Esophagus (tissue), 2 donors: ENCODE measurements around the gene PMAIP1. TPM values are rescaled to one million over a fixed set of nuclear protein-coding genes. Genes with fewer than 3 reads are reported as not detected.
A peak's percentile ranks its signal among the peaks of the same experiment; 100 is the strongest.

Experiments
- H3K27ac ChIP-seq, 2 donors: one replicate each; pipeline ENCODE4 v1.5.1; 2013; ENCODE audit warnings: low read depth in 2 of 2, mild to moderate bottlenecking in 2 of 2, inconsistent platforms in 1 of 2, low read length in 1 of 2, moderate library complexity in 1 of 2
- H3K27me3 ChIP-seq, 2 donors: one replicate each; pipeline ENCODE4 v1.6.1; 2013; ENCODE audit warnings: low read length in 2 of 2, control low read depth in 1 of 2, mild to moderate bottlenecking in 1 of 2; ENCODE audit not compliant: insufficient read depth in 2 of 2, control insufficient read depth in 1 of 2
- H3K36me3 ChIP-seq, 2 donors: one replicate each; pipeline ENCODE4 v1.6.1; 2013; ENCODE audit warnings: low read length in 1 of 2; ENCODE audit not compliant: control insufficient read depth in 2 of 2, insufficient read depth in 2 of 2
- H3K4me1 ChIP-seq, 2 donors: one replicate each; pipeline ENCODE4 v1.6.1; 2013; ENCODE audit warnings: low read length in 1 of 2; ENCODE audit not compliant: control insufficient read depth in 2 of 2, insufficient read depth in 2 of 2
- H3K4me3 ChIP-seq, 2 donors: one replicate each; pipeline ENCODE4 v1.5.1; 2013; ENCODE audit warnings: low read length in 2 of 2, mild to moderate bottlenecking in 2 of 2, low read depth in 1 of 2, moderate library complexity in 1 of 2
- H3K9me3 ChIP-seq, 2 donors: one replicate each; pipeline ENCODE4 v1.6.1; 2013; ENCODE audit warnings: mild to moderate bottlenecking in 2 of 2, low read depth in 1 of 2, low read length in 1 of 2, moderate library complexity in 1 of 2; ENCODE audit not compliant: control insufficient read depth in 2 of 2, insufficient read depth in 1 of 2
- WGBS, 2 donors: extraction: QIAGEN DNeasy Blood & Tissue Kit; methylation state at CpG; one replicate each; pipeline ENCODE4 v1.1.7; 2013; 5-methylcytosine and 5-hydroxymethylcytosine counted together
- polyA plus RNA-seq, 2 donors: library from polyadenylated mRNA; stranded (reverse); fragments of 200-250 nt; gene quantifications; one replicate each; pipeline ENCODE4 v1.2.3, GENCODE V29; 2013
- donor health status: healthy with polysubstance abuse.
- donor health status: Bipolar disorder and iron deficiency.

The PMAIP1 gene
- polyA plus RNA-seq, 2 donors: 7.4 to 14.4 TPM

GRCh38 chr18:59900222-59901128, 679 bp downstream of the PMAIP1 start:
- Histone ChIP-seq H3K36me3 (no peaks in the 10 kb centered on the region), H3K9me3 (peaks cover 0 to 4% of the 10 kb centered on the region in 2 donors), H3K27ac (peak overlapping the region; percentile 92 to 95), H3K27me3 (no peaks in the 10 kb centered on the region), H3K4me1 (peaks cover 0 to 5% of the 10 kb centered on the region in 2 donors), H3K4me3 (peak overlapping the region; percentile 80)
- WGBS, 2 donors: 1 to 2% methylated on average over 51 of the region's 51 CpGs

DNA sequence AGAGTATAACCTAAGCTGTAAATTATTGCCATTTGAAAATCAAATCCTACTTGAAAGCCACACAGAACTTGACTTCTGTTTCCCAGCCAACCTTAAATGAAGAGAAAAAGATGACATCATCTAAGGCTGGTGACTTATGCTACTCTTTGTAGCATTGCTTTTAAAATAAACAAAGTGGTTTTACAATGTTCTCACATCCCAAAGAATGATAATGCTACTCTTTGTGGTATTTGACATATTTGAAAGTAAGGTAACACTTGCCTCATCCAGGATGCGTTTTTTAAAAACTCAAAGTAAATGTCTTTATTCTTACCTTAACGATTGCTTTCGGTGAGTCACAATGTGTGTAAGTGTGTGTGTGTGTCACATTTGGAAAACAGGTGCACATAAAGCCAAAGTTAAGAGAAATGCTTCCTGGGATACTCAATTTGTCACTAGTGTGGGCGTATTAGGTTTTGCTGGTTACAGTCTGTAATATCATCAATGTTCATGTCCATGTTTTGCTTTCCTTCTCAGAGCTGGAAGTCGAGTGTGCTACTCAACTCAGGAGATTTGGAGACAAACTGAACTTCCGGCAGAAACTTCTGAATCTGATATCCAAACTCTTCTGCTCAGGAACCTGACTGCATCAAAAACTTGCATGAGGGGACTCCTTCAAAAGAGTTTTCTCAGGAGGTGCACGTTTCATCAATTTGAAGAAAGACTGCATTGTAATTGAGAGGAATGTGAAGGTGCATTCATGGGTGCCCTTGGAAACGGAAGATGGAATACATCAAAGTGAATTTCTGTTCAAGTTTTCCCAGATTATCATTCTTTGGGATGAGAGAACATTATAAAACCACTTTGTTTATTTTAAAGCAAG, 2.6 kb downstream of the PMAIP1 start:
- 63 to 64% methylated on average over 8 of the region's 8 CpGs for WGBS, 2 donors
- Histone ChIP-seq H3K27me3 (no peaks in the 10 kb centered on the region), H3K4me3 (peak overlapping the region in 1 of 2 donors; percentile 37), H3K4me1 (peaks cover 0 to 5% of the 10 kb centered on the region in 2 donors), H3K9me3 (peaks cover 0 to 4% of the 10 kb centered on the region in 2 donors), H3K36me3 (no peaks in the 10 kb centered on the region), H3K27ac (peak overlapping the region; percentile 38 to 55)

DNA sequence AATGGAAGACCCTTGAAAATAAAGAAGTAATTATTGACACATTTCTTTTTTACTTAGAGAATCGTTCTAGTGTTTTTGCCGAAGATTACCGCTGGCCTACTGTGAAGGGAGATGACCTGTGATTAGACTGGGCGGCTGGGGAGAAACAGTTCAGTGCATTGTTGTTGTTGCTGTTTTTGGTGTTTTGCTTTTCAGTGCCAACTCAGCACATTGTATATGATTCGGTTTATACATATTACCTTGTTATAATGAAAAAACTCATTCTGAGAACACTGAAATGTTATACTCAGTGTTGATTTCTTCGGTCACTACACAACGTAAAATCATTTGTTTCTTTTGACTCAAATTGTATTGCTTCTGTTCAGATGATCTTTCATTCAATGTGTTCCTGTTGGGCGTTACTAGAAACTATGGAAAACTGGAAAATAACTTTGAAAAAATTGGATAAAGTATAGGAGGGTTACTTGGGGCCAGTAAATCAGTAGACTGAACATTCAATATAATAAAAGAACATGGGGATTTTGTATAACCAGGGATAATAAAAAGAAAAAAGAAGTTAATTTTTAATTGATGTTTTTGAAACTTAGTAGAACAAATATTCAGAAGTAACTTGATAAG, 3.3 kb downstream of the PMAIP1 start:
- no peaks in the 10 kb centered on the region for H3K36me3 ChIP-seq
- H3K27me3 ChIP-seq: no peaks in the 10 kb centered on the region
- WGBS, 2 donors: 91 to 93% methylated on average over 8 of the region's 8 CpGs
- peak overlapping the region in 1 of 2 donors; percentile 37 for H3K4me3 ChIP-seq
- H3K9me3 ChIP-seq: peaks cover 0 to 4% of the 10 kb centered on the region in 2 donors
- peaks cover 0 to 5% of the 10 kb centered on the region in 2 donors for H3K4me1 ChIP-seq
- H3K27ac ChIP-seq: no peak overlapping the region

DNA sequence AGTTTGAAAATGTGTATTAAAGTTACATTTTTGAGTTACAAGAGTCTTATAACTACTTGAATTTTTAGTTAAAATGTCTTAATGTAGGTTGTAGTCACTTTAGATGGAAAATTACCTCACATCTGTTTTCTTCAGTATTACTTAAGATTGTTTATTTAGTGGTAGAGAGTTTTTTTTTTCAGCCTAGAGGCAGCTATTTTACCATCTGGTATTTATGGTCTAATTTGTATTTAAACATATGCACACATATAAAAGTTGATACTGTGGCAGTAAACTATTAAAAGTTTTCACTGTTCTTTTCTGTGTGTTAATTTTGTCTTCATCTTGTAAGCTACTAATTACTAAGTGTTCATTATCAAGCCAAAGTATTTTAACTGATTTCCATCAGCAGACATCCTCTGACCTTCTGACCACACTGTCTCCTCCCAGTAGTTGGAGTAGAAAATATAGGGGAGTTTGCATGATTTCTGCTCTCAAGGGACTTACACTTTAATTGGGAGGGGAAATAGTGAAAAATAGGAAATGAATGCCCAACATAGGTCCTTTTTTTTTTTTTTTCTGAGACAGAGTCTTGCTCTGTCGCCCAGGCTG, 4.3 kb downstream of the PMAIP1 start:
- WGBS, 2 donors: 63 to 83% methylated on average over 1 of the region's 1 CpG
- Histone ChIP-seq H3K4me3 (no peak overlapping the region), H3K36me3 (no peaks in the 10 kb centered on the region), H3K4me1 (no peaks in the 10 kb centered on the region), H3K27ac (peak overlapping the region; percentile 24 to 53), H3K27me3 (no peaks in the 10 kb centered on the region), H3K9me3 (no peaks in the 10 kb centered on the region)

DNA sequence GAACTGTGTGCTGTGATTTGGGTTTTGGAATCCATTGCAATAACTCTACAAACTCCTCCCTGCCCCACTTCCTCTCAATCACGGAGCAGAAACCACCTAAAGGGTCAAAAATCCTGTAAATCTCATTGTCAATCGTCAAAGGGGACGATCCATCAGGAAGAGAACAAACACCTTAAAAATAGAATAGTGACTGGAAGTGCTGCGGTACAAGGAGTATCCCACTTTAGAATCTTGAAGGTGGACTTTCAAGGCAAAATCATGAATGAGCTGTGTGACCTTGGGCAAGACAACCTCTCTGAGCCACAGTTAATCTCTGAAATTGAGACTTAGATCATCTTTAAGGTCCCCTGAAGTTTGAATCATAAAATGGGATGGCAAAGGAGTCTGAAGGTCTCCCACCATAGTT, 5.9 kb downstream of the PMAIP1 start:
- WGBS, 2 donors: 76 to 78% methylated on average over 4 of the region's 4 CpGs
- no peaks in the 10 kb centered on the region for H3K4me1 ChIP-seq
- H3K27me3 ChIP-seq: no peaks in the 10 kb centered on the region
- no peaks in the 10 kb centered on the region for H3K9me3 ChIP-seq
- no peak overlapping the region for H3K27ac ChIP-seq
- no peak overlapping the region for H3K4me3 ChIP-seq
- no peaks in the 10 kb centered on the region for H3K36me3 ChIP-seq

DNA sequence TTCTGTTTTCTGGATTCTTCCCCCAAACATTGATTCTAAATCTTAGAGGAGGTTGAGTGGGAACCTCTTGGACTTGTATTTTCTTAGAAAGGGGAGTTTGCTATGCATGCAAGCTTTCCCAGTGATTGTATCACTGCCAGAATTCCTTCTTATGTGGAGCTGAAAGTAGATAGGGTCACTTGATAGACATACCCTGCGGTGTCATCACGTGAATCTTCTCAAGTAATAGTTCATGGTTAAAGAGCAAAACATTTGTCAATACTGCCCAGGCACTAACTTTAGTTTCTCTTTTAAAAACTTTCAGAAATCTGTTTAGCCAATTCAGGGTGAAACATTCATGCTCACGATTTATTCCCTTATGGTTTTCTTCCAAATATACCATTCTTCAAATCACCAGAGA, 6.4 kb downstream of the PMAIP1 start:
- Histone ChIP-seq H3K36me3 (no peaks in the 10 kb centered on the region), H3K27me3 (no peaks in the 10 kb centered on the region), H3K9me3 (no peaks in the 10 kb centered on the region), H3K27ac (no peak overlapping the region), H3K4me1 (no peaks in the 10 kb centered on the region), H3K4me3 (no peak overlapping the region)
- WGBS, 2 donors: 83 to 88% methylated on average over 3 of the region's 3 CpGs

- no peaks in the 10 kb centered on the region for H3K27me3 ChIP-seq
- 54 to 57% methylated on average over 5 of the region's 5 CpGs for WGBS, 2 donors
- H3K4me3 ChIP-seq: no peak overlapping the region
- no peaks in the 10 kb centered on the region for H3K4me1 ChIP-seq
- H3K9me3 ChIP-seq: no peaks in the 10 kb centered on the region
- H3K27ac ChIP-seq: no peak overlapping the region
- no peaks in the 10 kb centered on the region for H3K36me3 ChIP-seq
Measured at GRCh38 chr18:59907172-59907571, 7.4 kb downstream of the PMAIP1 start.

GRCh38 chr18:59907660-59908059, 7.9 kb downstream of the PMAIP1 start:
- WGBS, 2 donors: 84 to 89% methylated on average over 4 of the region's 4 CpGs
- no peaks in the 10 kb centered on the region for H3K36me3 ChIP-seq
- H3K27me3 ChIP-seq: no peaks in the 10 kb centered on the region
- no peaks in the 10 kb centered on the region for H3K9me3 ChIP-seq
- H3K4me1 ChIP-seq: no peaks in the 10 kb centered on the region
- no peak overlapping the region for H3K4me3 ChIP-seq
- no peak overlapping the region for H3K27ac ChIP-seq

DNA sequence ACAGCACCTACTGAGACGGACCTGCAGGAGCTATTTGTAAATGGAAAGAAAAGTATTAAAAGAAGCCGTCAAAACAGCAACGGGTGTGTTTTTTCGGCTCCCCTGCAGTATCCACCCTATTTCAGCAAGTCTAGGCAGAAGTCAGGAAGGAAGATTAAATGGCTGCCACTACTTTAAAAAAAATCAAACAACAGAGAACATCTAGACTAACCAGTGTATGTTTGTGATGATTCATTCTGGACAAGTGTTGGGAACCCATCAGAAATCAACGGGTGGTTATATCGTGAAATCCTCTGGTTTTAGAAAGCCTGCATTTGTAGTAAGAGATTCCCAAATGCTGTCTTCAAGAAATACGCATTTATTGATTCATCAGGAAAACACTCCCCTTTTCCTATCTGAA, 9.0 kb downstream of the PMAIP1 start:
- Histone ChIP-seq H3K27me3 (no peaks in the 10 kb centered on the region), H3K4me3 (peak overlapping the region in 1 of 2 donors; percentile 27), H3K36me3 (no peaks in the 10 kb centered on the region), H3K27ac (peak overlapping the region; percentile 68 to 87), H3K4me1 (no peaks in the 10 kb centered on the region), H3K9me3 (no peaks in the 10 kb centered on the region)
- WGBS, 2 donors: 31 to 37% methylated on average over 7 of the region's 7 CpGs
